ENCODE measurements around the gene ST8SIA1. TPM values are rescaled to one million over a fixed set of nuclear protein-coding genes. Genes with fewer than 3 reads are reported as not detected.
"Not testable (repeated sequence)": the region's sequence is repeated elsewhere in the genome, so short reads cannot be mapped to it uniquely, and the experiment has no call there.

Gene ST8SIA1
- total RNA-seq (1 to 10 TPM; 1.6 to 1.7 TPM), polyA plus RNA-seq (under 1 TPM in 2 of 3 donors, not detected in 1; 0.37 to 0.46 TPM), total RNA-seq (0 to 1.2 (median 0.12) reads per million in 6 experiments)

DNA sequence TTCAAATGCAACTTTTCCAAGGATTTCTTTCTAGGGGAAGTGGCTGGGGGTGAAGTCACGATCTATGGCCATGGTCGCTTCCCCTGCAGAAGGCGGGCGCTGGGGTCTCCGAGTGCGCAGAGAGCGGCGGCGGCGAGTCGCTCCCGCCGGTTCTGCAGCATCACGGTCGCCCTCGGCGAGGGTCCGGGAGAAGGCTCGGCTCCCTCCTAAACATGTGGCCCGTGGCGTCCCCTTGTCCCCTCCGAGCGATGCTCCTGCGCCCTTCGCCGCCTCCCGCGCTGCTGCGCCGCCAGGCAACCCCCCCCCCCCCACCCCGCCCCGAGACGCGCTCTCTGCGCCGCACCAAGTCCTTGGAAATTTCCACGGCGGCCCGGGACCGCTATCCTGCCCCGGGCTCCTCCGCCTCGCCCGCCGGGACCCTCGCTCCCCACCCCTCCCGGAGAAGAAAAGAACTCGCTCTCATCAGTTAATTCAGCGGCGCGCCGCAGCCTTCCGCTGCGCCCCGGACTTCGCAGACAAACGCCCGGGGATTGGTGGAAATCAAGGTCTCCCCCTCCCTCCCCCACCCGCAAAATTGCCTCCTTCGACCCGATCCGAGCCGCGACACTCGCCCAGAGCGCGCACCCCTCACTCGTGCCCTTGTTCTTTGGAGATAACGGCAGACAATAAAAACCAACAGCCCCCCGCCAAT, at the start of gene ST8SIA1:
Gene ST8SIA1, minus strand, starts transcription at position 298 of the 691 bp plus-strand sequence. CDS start 475 bp downstream, outside the sequence.
- POLR2A ChIA-PET = interaction anchor here (0.9 kb wide), 1 partner anchor 637 kb away, joined by 4 read pairs; no protein-coding TSS in a partner anchor
- Mint-ChIP-seq H3K27ac (peak within 1 kb of the TSS in 7 of 10 donors; percentile 28 to 83 (median 76)), H3K9me3 (peaks cover 0 to 1% (median 0%) of the 10 kb centered on the region in 9 donors)

GRCh38 chr12:22380031-22380430, 45.5 kb upstream of the ST8SIA1 start:
- Mint-ChIP-seq H3K27ac (no peak overlapping the region), H3K36me3 (no peaks in the 10 kb centered on the region), H3K9me3 (peaks cover 0 to 18% (median 3%) of the 10 kb centered on the region in 9 donors), H3K4me3 (no peak overlapping the region), H3K4me1 (peaks cover 0 to 2% (median under 1%) of the 10 kb centered on the region in 4 donors), H3K27me3 (peaks cover 0 to 7% (median 2%) of the 10 kb centered on the region in 5 donors)
- no peak for DNase-seq
- no peak for ATAC-seq
- POLR2A ChIA-PET = no interaction called here

More for the DNA sequence above, at the start of gene ST8SIA1:
- Mint-ChIP-seq H3K4me1 (peaks cover 5 to 25% (median 22%) of the 10 kb centered on the region in 4 donors), H3K27me3 (peaks cover 20 to 79% (median 37%) of the 10 kb centered on the region in 5 donors), H3K36me3 (peaks cover 0 to 3% (median 0%) of the 10 kb centered on the region in 3 donors), H3K4me3 (peak within 1 kb of the TSS; percentile 83 to 94 (median 92))
- ATAC-seq = peak; percentile 35 to 48
- peak in 4 of 10 donors; percentile 1 to 37 (median 18) for DNase-seq

DNA sequence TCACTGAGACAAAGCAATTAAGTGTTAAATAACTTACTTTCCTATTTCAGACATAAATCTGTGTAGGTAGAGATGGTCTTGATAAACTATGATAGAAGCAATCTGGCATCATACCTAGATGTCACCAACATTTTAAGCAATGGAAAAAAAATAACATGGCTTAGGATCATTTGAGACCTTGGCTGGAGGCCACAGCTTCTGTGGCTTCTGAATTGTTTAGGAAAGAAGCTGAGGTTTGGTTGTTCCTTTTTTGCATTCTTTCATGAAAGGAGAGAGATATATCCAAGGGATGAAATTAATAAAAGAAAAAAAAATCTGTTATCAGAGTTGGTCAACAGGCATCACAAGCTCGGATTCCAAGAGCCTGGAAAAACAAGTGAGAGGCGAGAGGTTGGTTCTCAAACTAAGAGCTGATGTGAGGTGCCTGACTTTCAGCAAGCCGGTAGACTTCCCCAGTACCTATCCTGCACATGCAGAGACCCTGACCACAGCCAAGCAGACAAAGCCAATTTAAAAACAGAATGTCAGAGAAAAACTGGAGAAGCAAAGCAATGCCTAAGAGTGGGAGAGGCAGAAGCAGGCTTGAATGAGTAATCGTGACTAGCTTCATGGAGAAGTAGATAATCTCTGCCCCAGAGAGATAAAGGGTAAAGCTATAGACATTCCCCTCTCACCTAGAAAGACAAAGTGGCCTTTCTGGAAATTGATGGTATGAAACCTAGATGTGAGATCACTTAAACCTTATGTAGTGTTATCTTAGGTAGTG, 43.4 kb upstream of the ST8SIA1 start:
- peaks cover 0 to 18% (median 0%) of the 10 kb centered on the region in 9 donors for H3K9me3 Mint-ChIP-seq
- no peak for DNase-seq
- no peak overlapping the region for H3K27ac Mint-ChIP-seq
- no peak overlapping the region for H3K4me3 Mint-ChIP-seq
- ATAC-seq = no peak
- peaks cover 0 to 6% (median under 1%) of the 10 kb centered on the region in 4 donors for H3K4me1 Mint-ChIP-seq
- H3K27me3 Mint-ChIP-seq = peaks cover 0 to 7% (median 0%) of the 10 kb centered on the region in 5 donors
- H3K36me3 Mint-ChIP-seq = no peaks in the 10 kb centered on the region
- POLR2A ChIA-PET = no interaction called here

DNA sequence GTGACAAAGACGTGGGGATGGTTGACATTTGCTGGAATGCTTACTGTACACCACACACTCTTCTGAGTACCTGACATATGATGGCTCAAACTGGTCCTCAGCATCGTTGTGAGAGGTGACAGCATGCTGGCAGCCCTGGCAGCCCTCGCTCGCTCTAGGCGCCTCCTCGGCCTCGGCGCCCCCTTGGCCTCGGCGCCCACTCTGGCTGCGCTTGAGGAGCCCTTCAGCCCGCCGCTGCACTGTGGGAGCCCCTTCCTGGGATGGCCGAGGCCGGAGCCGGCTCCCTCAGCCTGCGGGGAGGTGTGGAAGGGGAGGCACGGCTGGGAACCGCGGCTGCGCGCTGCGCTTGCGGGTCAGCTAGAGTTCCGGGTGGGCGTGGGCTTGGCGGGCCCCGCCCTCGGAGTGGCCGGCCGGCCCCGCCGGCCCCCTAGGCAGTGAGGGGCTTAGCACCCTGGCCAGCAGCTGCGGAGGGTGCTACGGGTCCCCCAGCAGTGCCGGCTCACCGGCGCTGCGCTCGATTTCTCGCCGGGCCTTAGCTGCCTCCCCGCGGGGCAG, 42.2 kb upstream of the ST8SIA1 start:
- POLR2A ChIA-PET, ATAC-seq, H3K4me1 Mint-ChIP-seq, H3K27ac Mint-ChIP-seq, H3K36me3 Mint-ChIP-seq, DNase-seq, H3K4me3 Mint-ChIP-seq, H3K27me3 Mint-ChIP-seq: not testable (repeated sequence)
- H3K9me3 Mint-ChIP-seq = peaks cover 0 to 13% (median 0%) of the 10 kb centered on the region in 9 donors

GRCh38 chr12:22374508-22374907, 40.0 kb upstream of the ST8SIA1 start:
- H3K36me3 Mint-ChIP-seq = no peaks in the 10 kb centered on the region
- POLR2A ChIA-PET = no interaction called here
- peaks cover 0 to 4% (median 0%) of the 10 kb centered on the region in 4 donors for H3K4me1 Mint-ChIP-seq
- H3K4me3 Mint-ChIP-seq = no peak overlapping the region
- no peak overlapping the region for H3K27ac Mint-ChIP-seq
- H3K9me3 Mint-ChIP-seq = peaks cover 0 to 2% (median 0%) of the 10 kb centered on the region in 9 donors
- peaks cover 0 to 2% (median 0%) of the 10 kb centered on the region in 5 donors for H3K27me3 Mint-ChIP-seq
- DNase-seq = no peak
- no peak for ATAC-seq

GRCh38 chr12:22372277-22372837, 37.9 kb upstream of the ST8SIA1 start:
- Mint-ChIP-seq H3K27ac (no peak overlapping the region), H3K9me3 (peaks cover 0 to 19% (median 9%) of the 10 kb centered on the region in 9 donors), H3K27me3 (no peaks in the 10 kb centered on the region), H3K4me1 (peaks cover 0 to 4% (median 0%) of the 10 kb centered on the region in 4 donors), H3K36me3 (peaks cover 0 to 13% (median 3%) of the 10 kb centered on the region in 3 donors), H3K4me3 (no peak overlapping the region)
- no peak for DNase-seq
- ATAC-seq = no peak
- POLR2A ChIA-PET = no interaction called here

GRCh38 chr12:22366181-22366580, 31.7 kb upstream of the ST8SIA1 start:
- POLR2A ChIA-PET = no interaction called here
- Mint-ChIP-seq H3K27ac (no peak overlapping the region), H3K27me3 (peaks cover 0 to 17% (median 2%) of the 10 kb centered on the region in 5 donors), H3K4me1 (no peaks in the 10 kb centered on the region), H3K9me3 (peaks cover 2 to 36% (median 18%) of the 10 kb centered on the region in 9 donors), H3K4me3 (no peak overlapping the region), H3K36me3 (peaks cover 0 to 19% (median 3%) of the 10 kb centered on the region in 3 donors)
- ATAC-seq = no peak
- DNase-seq = no peak

DNA sequence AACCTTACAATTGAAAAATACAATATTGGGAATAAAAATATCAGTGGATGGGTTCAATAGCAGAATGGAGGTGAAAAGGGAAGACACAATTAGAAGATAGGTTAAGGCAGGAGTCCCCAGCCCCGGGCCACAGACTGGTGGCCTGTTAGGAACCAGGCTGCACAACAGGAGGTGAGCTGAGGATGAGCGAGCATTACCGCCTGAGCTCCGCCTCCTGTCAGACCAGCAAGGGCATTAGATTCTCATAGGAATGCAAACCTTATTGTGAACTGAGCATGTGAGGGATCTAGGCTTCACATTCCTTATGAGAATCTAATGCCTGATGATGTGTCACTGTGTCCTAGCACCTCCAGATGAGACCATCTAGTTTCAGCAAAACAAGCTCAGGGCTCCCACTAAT, 27.3 kb upstream of the ST8SIA1 start:
- no peak overlapping the region for H3K4me3 Mint-ChIP-seq
- peaks cover 0 to 12% (median 2%) of the 10 kb centered on the region in 9 donors for H3K9me3 Mint-ChIP-seq
- no peaks in the 10 kb centered on the region for H3K36me3 Mint-ChIP-seq
- ATAC-seq = no peak
- H3K4me1 Mint-ChIP-seq = peaks cover 0 to 3% (median under 1%) of the 10 kb centered on the region in 4 donors
- DNase-seq = no peak
- peak overlapping the region in 1 of 10 donors; percentile 42 for H3K27ac Mint-ChIP-seq
- POLR2A ChIA-PET = no interaction called here
- H3K27me3 Mint-ChIP-seq = peaks cover 4 to 32% (median 8%) of the 10 kb centered on the region in 5 donors

GRCh38 chr12:22360774-22361173, 26.3 kb upstream of the ST8SIA1 start:
- H3K4me1 Mint-ChIP-seq = peaks cover 0 to 3% (median under 1%) of the 10 kb centered on the region in 4 donors
- peaks cover 0 to 8% (median 0%) of the 10 kb centered on the region in 9 donors for H3K9me3 Mint-ChIP-seq
- POLR2A ChIA-PET = no interaction called here
- ATAC-seq (no peak), DNase-seq (no peak)
- peaks cover 4 to 32% (median 8%) of the 10 kb centered on the region in 5 donors for H3K27me3 Mint-ChIP-seq
- no peaks in the 10 kb centered on the region for H3K36me3 Mint-ChIP-seq
- no peak overlapping the region for H3K27ac Mint-ChIP-seq
- no peak overlapping the region for H3K4me3 Mint-ChIP-seq

DNA sequence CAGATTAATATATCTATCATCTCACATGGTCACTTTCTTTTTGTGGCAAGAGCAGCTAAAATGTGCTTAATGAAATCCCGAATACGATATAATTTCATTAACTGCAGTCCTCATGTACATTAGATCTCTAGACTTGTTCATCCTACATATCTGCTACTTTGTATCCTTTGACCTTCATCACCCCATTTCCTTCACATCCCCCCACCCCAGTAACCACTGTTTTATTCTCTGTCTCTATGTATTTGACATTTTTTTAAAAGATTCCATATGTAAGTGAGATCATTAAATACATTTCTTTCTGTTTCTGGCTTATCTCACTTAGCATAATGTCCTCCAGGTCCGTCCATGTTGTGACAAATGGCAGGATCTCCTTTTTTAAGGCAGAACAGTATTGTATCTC, 23.0 kb upstream of the ST8SIA1 start:
- POLR2A ChIA-PET = no interaction called here
- Mint-ChIP-seq H3K9me3 (no peaks in the 10 kb centered on the region), H3K27me3 (peaks cover 4 to 37% (median 10%) of the 10 kb centered on the region in 5 donors), H3K36me3 (no peaks in the 10 kb centered on the region), H3K4me1 (peaks cover 0 to 3% (median under 1%) of the 10 kb centered on the region in 4 donors), H3K27ac (no peak overlapping the region), H3K4me3 (no peak overlapping the region)
- ATAC-seq = no peak
- DNase-seq = no peak

DNA sequence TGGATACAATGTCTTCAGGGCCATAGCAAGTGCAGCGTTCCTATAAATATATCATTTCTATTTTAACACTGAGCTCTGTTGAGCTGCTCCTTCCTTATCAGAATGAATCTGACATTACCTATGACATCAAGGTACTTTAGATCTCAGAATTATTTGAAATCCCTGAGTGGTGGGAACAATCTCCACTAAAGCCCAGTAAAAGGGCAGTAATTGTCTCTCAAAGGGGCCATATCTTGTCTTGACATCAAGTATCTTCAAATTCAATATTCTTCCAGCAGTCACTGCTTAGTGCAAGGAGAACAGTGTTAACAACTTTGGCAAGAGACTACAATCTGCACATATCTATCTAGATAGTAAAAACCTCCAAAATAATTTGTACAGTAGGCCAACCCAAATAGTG, 21.7 kb upstream of the ST8SIA1 start:
- Mint-ChIP-seq H3K36me3 (no peaks in the 10 kb centered on the region), H3K4me3 (no peak overlapping the region), H3K9me3 (no peaks in the 10 kb centered on the region), H3K27me3 (peaks cover 4 to 24% (median 10%) of the 10 kb centered on the region in 5 donors), H3K27ac (no peak overlapping the region), H3K4me1 (peaks cover 0 to 3% (median under 1%) of the 10 kb centered on the region in 4 donors)
- POLR2A ChIA-PET = no interaction called here
- no peak for DNase-seq
- ATAC-seq = no peak

- no peak overlapping the region for H3K4me3 Mint-ChIP-seq
- H3K27me3 Mint-ChIP-seq = peaks cover 2 to 12% (median 4%) of the 10 kb centered on the region in 5 donors
- H3K27ac Mint-ChIP-seq = no peak overlapping the region
- H3K4me1 Mint-ChIP-seq = no peaks in the 10 kb centered on the region
- POLR2A ChIA-PET = no interaction called here
- DNase-seq (no peak), ATAC-seq (no peak)
- no peaks in the 10 kb centered on the region for H3K36me3 Mint-ChIP-seq
- no peaks in the 10 kb centered on the region for H3K9me3 Mint-ChIP-seq
Measured at GRCh38 chr12:22355011-22355580, 20.6 kb upstream of the ST8SIA1 start.

Measured in naive thymus-derived CD8-positive, alpha-beta T cell (primary cell).